SK-N-DZ (cell line): ENCODE measurements around the gene EFCAB6.

Source experiments
- DNase-seq: peaks from one replicate; pipeline ENCODE4 v3.0.0-alpha.2; 2015; ENCODE audit warnings: low spot score
- small RNA-seq, 2 experiments: library from RNA; depleted of rRNA; stranded (forward); fragments of <200 nt; gene quantifications; one replicate each; pipeline ENCODE3, GENCODE V24; 2014

Gene EFCAB6

GRCh38 chr22:43482318-43482625 is 329.8 kb downstream of the EFCAB6 start:
- no peak for DNase-seq

GRCh38 chr22:43481568-43482317 is 330.4 kb downstream of the EFCAB6 start:
- DNase-seq = no peak

- no peak for DNase-seq
Measured at GRCh38 chr22:43479962-43480361, 332.1 kb downstream of the EFCAB6 start.

- DNase-seq = no peak
Measured at GRCh38 chr22:43479301-43479950, 332.7 kb downstream of the EFCAB6 start.

Small RNAs within 50 kb of the gene (small RNA-seq; reads per million reads assigned to genes)
- gene HMGN2P9 = 0 reads per million in 2 experiments
